WTC11 (cell line): ENCODE results near the gene ARHGEF18.

Experiments used
- PRDM15 ChIP-seq: sonication (generic); formaldehyde crosslinking; IDR thresholded peaks from 2 replicates; pipeline ENCODE4 v1.8.0; 2022; ENCODE audit warnings: missing genetic modification reagents
- TF ChIP-seq, protein P1 (sequence below): fragments of 200-600 bp; IDR thresholded peaks from 2 replicates; pipeline ENCODE4 v1.8.0; 2022; ENCODE audit warnings: antibody characterized with exemption

- TF ChIP-seq, protein P1, sequence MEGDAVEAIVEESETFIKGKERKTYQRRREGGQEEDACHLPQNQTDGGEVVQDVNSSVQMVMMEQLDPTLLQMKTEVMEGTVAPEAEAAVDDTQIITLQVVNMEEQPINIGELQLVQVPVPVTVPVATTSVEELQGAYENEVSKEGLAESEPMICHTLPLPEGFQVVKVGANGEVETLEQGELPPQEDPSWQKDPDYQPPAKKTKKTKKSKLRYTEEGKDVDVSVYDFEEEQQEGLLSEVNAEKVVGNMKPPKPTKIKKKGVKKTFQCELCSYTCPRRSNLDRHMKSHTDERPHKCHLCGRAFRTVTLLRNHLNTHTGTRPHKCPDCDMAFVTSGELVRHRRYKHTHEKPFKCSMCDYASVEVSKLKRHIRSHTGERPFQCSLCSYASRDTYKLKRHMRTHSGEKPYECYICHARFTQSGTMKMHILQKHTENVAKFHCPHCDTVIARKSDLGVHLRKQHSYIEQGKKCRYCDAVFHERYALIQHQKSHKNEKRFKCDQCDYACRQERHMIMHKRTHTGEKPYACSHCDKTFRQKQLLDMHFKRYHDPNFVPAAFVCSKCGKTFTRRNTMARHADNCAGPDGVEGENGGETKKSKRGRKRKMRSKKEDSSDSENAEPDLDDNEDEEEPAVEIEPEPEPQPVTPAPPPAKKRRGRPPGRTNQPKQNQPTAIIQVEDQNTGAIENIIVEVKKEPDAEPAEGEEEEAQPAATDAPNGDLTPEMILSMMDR: no peak
- TF ChIP-seq PRDM15 (CRISPR knock-in tag): no peak
Observed at GRCh38 chr19:7351861-7352260, 3.1 kb downstream of the ARHGEF18 start.
